SK-N-SH treated with all-trans-retinoic acid at 6 μM for 48 hours (cell line): Measurements from ENCODE around the gene STRAP.
"Not testable (repeated sequence)": the region's sequence is repeated elsewhere in the genome, so short reads cannot be mapped to it uniquely, and the experiment has no call there.

Experiments used
- ATAC-seq: fragments of 200-7000 bp; cut with Tn5 transposase; 3 replicates; pipeline ENCODE4 v1.9.1; 2020; ENCODE audit warnings: mild to moderate bottlenecking, moderate library complexity
- ARNTL ChIP-seq: fragments of 450-650 bp; formaldehyde crosslinking; IDR thresholded peaks from 2 replicates; pipeline ENCODE4 v1.5.0; 2020; ENCODE audit warnings: low read depth, mild to moderate bottlenecking, moderate library complexity, borderline replicate concordance
- CSDC2 ChIP-seq: fragments of 250-450 bp; sonication (Bioruptor Pico); IDR thresholded peaks from 2 replicates; pipeline ENCODE4 v1.5.0; 2020; ENCODE audit warnings: mild to moderate bottlenecking, moderate library complexity
- ESRRG ChIP-seq: fragments of 250-450 bp; sonication (Bioruptor Pico); IDR thresholded peaks from 2 replicates; pipeline ENCODE4 v1.6.1; 2021; ENCODE audit warnings: mild to moderate bottlenecking
- GLIS3 ChIP-seq: fragments of 250-450 bp; sonication (Bioruptor Pico); IDR thresholded peaks from 2 replicates; pipeline ENCODE4 v1.5.0; 2020; ENCODE audit warnings: mild to moderate bottlenecking, moderate library complexity
- ISL1 ChIP-seq: fragments of 250-450 bp; sonication (Bioruptor Pico); IDR thresholded peaks from 2 replicates; pipeline ENCODE4 v2.1.2; 2022; ENCODE audit warnings: mild to moderate bottlenecking, moderate library complexity
- OSR1 ChIP-seq: fragments of 250-450 bp; sonication (Bioruptor Pico); IDR thresholded peaks from 2 replicates; pipeline ENCODE4 v1.8.0; 2022; ENCODE audit warnings: moderate library complexity, mild to moderate bottlenecking, inconsistent platforms
- PPARA ChIP-seq: fragments of 250-450 bp; sonication (Bioruptor Pico); IDR thresholded peaks from 2 replicates; pipeline ENCODE4 v1.5.0; 2020; ENCODE audit warnings: mild to moderate bottlenecking, borderline replicate concordance
- RARB ChIP-seq: fragments of 250-450 bp; sonication (Bioruptor Pico); IDR thresholded peaks from 2 replicates; pipeline ENCODE4 v1.8.0; 2021; ENCODE audit warnings: mild to moderate bottlenecking, moderate library complexity
- SNAI2 ChIP-seq: fragments of 250-450 bp; sonication (Bioruptor Pico); IDR thresholded peaks from 2 replicates; pipeline ENCODE4 v1.5.0; 2020; ENCODE audit warnings: mild to moderate bottlenecking, moderate library complexity
- TCF4 ChIP-seq: fragments of 250-450 bp; sonication (Bioruptor Pico); IDR thresholded peaks from 2 replicates; pipeline ENCODE4 v1.8.0; 2021; ENCODE audit warnings: mild to moderate bottlenecking, moderate library complexity, borderline replicate concordance
- TOX ChIP-seq: fragments of 250-450 bp; sonication (Bioruptor Pico); IDR thresholded peaks from 2 replicates; pipeline ENCODE4 v1.8.0; 2021; ENCODE audit warnings: mild to moderate bottlenecking, moderate library complexity, borderline replicate concordance
- ZFP3 ChIP-seq: fragments of 250-450 bp; sonication (Bioruptor Pico); IDR thresholded peaks from 2 replicates; pipeline ENCODE4 v1.5.0; 2020; ENCODE audit warnings: mild to moderate bottlenecking, moderate library complexity
- ZFP30 ChIP-seq: fragments of 450-650 bp; formaldehyde crosslinking; IDR thresholded peaks from 2 replicates; pipeline ENCODE4 v1.5.0; 2022; ENCODE audit warnings: mild to moderate bottlenecking, moderate library complexity
- ZNF8 ChIP-seq: fragments of 450-650 bp; formaldehyde crosslinking; IDR thresholded peaks from 2 replicates; pipeline ENCODE4 v1.5.0; 2020; ENCODE audit warnings: mild to moderate bottlenecking, moderate library complexity
- TF ChIP-seq, protein P1 (sequence below): fragments of 250-450 bp; sonication (Bioruptor Pico); IDR thresholded peaks from 2 replicates; pipeline ENCODE4 v1.8.0; 2021; ENCODE audit warnings: low read depth, mild to moderate bottlenecking, moderate library complexity, borderline replicate concordance
- TF ChIP-seq, protein P2 (sequence below): fragments of 250-450 bp; sonication (Bioruptor Pico); IDR thresholded peaks from 2 replicates; pipeline ENCODE4 v1.5.0; 2020; ENCODE audit warnings: mild to moderate bottlenecking, moderate library complexity
- TF ChIP-seq, protein P3 (sequence below): fragments of 250-450 bp; sonication (Bioruptor Pico); IDR thresholded peaks from 2 replicates; pipeline ENCODE4 v1.5.1; 2021; ENCODE audit warnings: mild to moderate bottlenecking, moderate library complexity
- TF ChIP-seq, protein P4 (sequence below): fragments of 250-450 bp; sonication (Bioruptor Pico); IDR thresholded peaks from 2 replicates; pipeline ENCODE4 v1.5.1; 2020; ENCODE audit warnings: low read depth, mild to moderate bottlenecking, moderate library complexity

Gene STRAP

DNA sequence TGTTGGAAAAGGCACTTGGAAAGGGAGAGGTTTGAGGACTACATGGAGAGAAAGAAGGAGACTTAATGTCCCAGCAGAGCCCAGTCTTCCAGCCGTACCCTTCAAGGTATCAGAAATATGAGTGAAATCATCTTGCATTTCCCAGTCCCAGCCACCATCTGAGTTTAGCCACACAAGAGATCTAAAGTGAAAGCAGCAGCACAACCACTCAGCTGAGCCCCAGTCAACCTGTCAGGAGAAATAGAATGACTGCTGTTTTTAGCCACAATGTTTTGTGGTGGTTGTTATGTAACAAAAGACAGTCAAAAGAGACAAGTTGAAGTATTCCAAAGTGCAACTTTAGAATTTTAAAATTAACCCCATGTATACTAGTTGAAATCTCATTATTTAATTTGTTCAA is 56.9 kb downstream of the STRAP start:
- TF ChIP-seq GLIS3 (CRISPR knock-in tag) = no peak
- no peak for TF ChIP-seq ZNF8
- TF ChIP-seq OSR1 (CRISPR knock-in tag) = no peak
- TF ChIP-seq, protein P1, sequence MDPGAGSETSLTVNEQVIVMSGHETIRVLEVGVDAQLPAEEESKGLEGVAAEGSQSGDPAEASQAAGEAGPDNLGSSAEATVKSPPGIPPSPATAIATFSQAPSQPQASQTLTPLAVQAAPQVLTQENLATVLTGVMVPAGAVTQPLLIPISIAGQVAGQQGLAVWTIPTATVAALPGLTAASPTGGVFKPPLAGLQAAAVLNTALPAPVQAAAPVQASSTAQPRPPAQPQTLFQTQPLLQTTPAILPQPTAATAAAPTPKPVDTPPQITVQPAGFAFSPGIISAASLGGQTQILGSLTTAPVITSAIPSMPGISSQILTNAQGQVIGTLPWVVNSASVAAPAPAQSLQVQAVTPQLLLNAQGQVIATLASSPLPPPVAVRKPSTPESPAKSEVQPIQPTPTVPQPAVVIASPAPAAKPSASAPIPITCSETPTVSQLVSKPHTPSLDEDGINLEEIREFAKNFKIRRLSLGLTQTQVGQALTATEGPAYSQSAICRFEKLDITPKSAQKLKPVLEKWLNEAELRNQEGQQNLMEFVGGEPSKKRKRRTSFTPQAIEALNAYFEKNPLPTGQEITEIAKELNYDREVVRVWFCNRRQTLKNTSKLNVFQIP (CRISPR knock-in tag) = no peak
- TF ChIP-seq, protein P2, sequence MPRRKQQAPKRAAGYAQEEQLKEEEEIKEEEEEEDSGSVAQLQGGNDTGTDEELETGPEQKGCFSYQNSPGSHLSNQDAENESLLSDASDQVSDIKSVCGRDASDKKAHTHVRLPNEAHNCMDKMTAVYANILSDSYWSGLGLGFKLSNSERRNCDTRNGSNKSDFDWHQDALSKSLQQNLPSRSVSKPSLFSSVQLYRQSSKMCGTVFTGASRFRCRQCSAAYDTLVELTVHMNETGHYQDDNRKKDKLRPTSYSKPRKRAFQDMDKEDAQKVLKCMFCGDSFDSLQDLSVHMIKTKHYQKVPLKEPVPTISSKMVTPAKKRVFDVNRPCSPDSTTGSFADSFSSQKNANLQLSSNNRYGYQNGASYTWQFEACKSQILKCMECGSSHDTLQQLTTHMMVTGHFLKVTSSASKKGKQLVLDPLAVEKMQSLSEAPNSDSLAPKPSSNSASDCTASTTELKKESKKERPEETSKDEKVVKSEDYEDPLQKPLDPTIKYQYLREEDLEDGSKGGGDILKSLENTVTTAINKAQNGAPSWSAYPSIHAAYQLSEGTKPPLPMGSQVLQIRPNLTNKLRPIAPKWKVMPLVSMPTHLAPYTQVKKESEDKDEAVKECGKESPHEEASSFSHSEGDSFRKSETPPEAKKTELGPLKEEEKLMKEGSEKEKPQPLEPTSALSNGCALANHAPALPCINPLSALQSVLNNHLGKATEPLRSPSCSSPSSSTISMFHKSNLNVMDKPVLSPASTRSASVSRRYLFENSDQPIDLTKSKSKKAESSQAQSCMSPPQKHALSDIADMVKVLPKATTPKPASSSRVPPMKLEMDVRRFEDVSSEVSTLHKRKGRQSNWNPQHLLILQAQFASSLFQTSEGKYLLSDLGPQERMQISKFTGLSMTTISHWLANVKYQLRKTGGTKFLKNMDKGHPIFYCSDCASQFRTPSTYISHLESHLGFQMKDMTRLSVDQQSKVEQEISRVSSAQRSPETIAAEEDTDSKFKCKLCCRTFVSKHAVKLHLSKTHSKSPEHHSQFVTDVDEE (CRISPR knock-in tag) = no peak
- TF ChIP-seq ISL1 = no peak
- TF ChIP-seq TCF4 (CRISPR knock-in tag) = no peak
- TF ChIP-seq ZFP30 (CRISPR knock-in tag) = no peak
- TF ChIP-seq ZFP3 (CRISPR knock-in tag) = no peak
- TF ChIP-seq RARB = no peak
- TF ChIP-seq ESRRG = no peak
- TF ChIP-seq, protein P3, sequence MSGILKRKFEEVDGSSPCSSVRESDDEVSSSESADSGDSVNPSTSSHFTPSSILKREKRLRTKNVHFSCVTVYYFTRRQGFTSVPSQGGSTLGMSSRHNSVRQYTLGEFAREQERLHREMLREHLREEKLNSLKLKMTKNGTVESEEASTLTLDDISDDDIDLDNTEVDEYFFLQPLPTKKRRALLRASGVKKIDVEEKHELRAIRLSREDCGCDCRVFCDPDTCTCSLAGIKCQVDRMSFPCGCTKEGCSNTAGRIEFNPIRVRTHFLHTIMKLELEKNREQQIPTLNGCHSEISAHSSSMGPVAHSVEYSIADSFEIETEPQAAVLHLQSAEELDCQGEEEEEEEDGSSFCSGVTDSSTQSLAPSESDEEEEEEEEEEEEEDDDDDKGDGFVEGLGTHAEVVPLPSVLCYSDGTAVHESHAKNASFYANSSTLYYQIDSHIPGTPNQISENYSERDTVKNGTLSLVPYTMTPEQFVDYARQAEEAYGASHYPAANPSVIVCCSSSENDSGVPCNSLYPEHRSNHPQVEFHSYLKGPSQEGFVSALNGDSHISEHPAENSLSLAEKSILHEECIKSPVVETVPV (CRISPR knock-in tag) = no peak
- TF ChIP-seq CSDC2 (CRISPR knock-in tag) = no peak
- TF ChIP-seq, all 23 proteins: peak for 0
- ATAC-seq = no peak

DNA sequence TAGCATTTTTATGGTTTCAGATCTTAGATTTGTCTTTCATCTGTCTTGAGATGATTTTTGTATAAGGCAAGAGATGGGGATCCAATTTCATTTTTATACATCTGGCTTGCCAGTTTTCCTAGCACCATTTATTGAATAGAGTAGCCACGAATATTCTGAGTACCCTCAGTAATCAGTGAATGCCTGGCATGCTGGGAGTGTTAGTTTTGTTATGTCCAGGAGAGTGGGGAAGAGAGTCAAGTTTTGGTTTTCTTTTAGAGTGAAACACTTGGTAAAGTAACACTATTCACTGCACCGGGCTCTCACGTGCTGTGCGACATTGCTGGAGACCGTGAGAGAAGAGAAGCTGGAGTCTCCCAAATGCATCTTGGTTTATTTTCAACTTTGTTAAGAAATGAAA is 60.3 kb downstream of the STRAP start:
- TF ChIP-seq GLIS3 (CRISPR knock-in tag) = no peak
- no peak for TF ChIP-seq TOX
- TF ChIP-seq ARNTL (CRISPR knock-in tag) = no peak
- TF ChIP-seq PPARA = no peak
- TF ChIP-seq, protein P4, sequence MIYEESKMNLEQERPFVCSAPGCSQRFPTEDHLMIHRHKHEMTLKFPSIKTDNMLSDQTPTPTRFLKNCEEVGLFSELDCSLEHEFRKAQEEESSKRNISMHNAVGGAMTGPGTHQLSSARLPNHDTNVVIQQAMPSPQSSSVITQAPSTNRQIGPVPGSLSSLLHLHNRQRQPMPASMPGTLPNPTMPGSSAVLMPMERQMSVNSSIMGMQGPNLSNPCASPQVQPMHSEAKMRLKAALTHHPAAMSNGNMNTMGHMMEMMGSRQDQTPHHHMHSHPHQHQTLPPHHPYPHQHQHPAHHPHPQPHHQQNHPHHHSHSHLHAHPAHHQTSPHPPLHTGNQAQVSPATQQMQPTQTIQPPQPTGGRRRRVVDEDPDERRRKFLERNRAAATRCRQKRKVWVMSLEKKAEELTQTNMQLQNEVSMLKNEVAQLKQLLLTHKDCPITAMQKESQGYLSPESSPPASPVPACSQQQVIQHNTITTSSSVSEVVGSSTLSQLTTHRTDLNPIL (CRISPR knock-in tag) = no peak
- TF ChIP-seq, protein P1 (CRISPR knock-in tag) = no peak
- TF ChIP-seq ESRRG = no peak
- no peak for TF ChIP-seq OSR1 (CRISPR knock-in tag)
- TF ChIP-seq CSDC2 (CRISPR knock-in tag) = no peak
- TF ChIP-seq, protein P2 (CRISPR knock-in tag) = no peak
- no peak for TF ChIP-seq RARB
- TF ChIP-seq ZNF8 = no peak
- TF ChIP-seq SNAI2 (CRISPR knock-in tag) = no peak
- TF ChIP-seq, all 23 proteins: peak for 0
- no peak for ATAC-seq

DNA sequence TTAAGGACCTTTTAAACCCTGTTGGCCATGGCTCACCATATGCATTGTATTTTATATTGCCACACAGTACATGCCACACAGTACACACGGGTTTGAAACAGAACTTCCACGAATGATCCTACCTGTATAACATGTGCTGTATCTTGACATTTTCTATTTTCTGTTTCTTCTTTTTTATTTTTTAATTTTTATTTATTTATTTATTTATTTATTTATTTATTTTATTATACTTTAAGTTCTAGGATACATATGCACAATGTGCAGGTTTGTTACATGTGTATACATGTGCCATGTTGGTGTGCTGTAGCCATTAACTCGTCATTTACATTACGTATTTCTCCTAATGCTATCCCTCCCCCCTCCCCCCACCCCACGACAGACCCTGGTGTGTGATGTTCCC is 61.3 kb downstream of the STRAP start:
- not testable (repeated sequence) for ATAC-seq

DNA sequence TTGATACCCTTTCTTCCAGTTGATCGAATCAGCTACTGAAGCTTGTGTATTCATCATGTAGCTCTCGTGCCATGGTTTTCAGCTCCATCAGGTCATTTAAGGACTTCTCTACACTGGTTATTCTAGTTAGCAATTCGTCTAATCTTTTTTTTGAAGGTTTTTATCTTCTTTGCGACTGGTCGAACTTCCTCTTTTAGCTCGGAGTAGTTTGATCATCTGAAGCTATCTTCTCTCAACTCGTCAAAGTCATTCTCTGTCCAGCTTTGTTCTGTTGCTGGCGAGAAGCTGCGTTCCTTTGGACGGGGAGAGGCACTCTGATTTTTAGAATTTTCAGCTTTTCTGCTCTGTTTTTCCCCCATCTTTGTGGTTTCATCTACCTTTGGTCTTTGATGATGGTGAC is 66.3 kb downstream of the STRAP start:
- ATAC-seq = not testable (repeated sequence)
